ENCODE data around the gene CCDC14.
"Not testable (repeated sequence)": the region's sequence is repeated elsewhere in the genome, so short reads cannot be mapped to it uniquely, and the experiment has no call there.

CCDC14 gene

DNA sequence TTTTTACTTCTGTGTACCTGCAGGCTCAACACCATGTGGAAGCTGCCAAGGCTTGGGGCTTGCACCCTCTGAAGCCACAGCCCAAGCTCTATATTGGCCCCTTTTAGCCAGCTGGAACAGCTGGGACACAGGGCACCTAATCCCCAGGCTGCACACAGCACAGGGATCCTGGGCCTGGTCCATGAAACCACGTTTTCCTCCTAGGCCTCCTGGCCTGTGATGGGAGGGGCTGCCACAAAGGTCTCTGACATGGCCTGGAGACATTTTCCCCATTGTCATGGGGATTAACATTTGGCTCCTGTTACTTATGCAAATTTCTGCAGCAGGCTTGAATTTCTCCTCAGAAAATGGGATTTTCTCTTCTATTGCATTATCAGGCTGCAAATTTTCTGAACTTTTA is 70.0 kb downstream of the CCDC14 start:
- DNase-seq: not testable (repeated sequence)

GRCh38 chr3:123890162-123890561 is 70.9 kb downstream of the CCDC14 start:
- DNase-seq: not testable (repeated sequence)

GRCh38 chr3:123884993-123885392 is 76.0 kb downstream of the CCDC14 start:
- DNase-seq: no peak

DNA sequence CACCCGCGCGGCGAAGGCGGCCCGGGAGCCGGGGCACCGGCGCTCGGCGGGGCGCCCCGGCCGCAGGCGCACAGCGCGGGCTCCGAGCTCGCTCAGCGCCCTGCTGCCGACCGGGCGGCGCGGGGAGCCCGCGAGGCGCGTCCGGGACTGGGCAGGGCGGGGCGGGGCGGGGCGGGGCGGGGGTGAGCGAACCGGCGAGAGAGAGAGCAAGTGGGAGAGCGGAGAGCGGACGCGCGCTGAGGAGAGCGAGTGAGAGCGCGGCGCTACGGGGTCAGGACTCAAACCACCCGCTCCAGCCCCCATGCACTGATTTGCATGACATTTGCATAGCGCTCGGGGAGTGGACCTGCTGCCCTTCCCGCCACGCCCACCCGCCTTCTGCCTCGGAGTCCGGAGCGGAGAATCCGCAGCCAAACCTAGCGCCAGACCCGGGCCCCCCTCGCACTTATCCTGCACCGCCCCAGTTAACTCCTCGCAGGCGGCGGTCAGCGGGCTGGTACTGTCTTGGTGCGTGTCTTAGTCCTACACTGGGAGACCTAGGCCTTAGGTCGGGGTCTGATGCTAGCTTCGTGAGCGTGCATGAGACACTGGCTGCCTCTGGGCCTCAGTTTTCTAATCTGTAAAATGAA is 76.7 kb downstream of the CCDC14 start, which contains the start of gene MYLK:
TSS of gene MYLK (minus strand) at position 130 of the 629 bp plus-strand sequence. CDS start 90,491 bp downstream, outside the sequence.
- no peak for DNase-seq

DNA sequence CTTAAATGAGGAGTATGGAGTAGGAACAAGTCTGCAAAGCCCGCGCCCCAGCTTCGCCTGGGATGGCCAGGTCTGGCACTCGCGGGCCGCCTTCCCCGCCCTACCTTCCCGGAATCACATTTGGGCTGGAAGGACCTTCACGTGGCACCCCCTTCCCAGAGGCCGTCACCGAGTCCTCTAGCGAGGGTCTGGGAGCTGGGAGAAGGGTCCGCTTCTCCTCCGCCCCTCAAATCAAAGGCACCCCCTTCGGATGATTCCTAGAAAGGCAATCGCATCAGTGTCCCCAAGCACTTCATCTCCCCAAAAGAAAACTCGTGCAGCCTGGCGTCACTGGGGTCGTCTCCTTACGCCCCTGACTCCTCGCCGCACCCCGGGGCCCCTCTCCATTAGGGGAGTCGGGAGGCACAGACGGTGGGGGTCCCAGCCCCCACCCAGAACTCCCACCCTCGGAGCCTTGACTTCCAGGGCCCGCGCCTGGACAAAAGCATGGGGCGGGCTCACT is 77.3 kb downstream of the CCDC14 start:
- no peak for DNase-seq

- no peak for DNase-seq
Measured at GRCh38 chr3:123883111-123883510, 77.9 kb downstream of the CCDC14 start.

DNA sequence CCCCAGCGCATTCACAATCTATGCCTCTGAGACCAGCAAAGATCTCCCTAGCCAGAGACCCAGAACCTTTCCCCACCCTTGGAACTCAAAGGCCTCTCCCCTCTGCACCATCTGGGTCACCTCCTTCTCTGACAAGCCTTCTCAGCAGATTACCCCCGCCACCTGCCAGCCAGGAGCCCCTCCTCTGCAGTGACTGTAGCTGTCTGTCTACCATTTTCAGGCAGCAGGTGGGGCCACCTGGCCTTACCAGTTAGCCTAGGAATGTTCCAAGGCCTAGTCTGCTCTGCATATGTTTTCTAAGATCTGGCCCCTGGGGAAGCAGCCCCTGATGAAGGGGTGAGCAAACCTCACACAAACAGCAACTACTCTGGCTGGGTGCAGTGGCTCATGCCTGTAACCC is 79.3 kb downstream of the CCDC14 start:
- DNase-seq: no peak

DNA sequence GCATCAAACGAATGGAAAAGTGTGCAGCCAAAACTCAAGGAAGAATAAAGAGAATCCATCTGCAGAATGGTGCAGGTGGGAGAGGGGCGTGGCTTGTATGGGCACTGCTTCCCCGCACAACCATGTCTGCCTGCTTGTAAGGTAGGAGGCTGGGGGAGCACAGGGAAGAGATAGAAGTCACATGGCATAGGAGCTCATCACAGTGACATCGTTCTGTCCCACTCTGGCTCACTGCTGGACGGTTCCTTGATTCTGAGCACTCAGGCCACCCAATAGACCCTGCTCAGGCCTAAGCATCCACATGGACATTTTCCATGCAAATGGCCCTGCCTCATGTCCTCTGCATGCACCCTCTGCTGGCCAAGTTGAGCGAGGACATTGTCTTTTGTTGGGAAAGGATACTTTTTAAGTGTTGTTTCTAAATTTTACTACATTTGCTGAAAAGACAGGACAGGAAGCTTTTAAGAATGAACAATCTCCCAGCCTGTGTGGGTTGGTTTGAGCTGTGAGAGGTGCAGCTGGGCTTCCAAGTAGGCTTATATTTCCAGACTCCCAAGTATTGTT is 79.9 kb downstream of the CCDC14 start:
- DNase-seq: no peak

- no peak for DNase-seq
Measured at GRCh38 chr3:123878807-123879206, 82.2 kb downstream of the CCDC14 start.

- no peak for DNase-seq
Measured at GRCh38 chr3:123877965-123878364, 83.1 kb downstream of the CCDC14 start.

GRCh38 chr3:123877466-123877865 is 83.6 kb downstream of the CCDC14 start:
- DNase-seq: no peak

- no peak for DNase-seq
Measured at GRCh38 chr3:123876858-123877257, 84.2 kb downstream of the CCDC14 start.

DNA sequence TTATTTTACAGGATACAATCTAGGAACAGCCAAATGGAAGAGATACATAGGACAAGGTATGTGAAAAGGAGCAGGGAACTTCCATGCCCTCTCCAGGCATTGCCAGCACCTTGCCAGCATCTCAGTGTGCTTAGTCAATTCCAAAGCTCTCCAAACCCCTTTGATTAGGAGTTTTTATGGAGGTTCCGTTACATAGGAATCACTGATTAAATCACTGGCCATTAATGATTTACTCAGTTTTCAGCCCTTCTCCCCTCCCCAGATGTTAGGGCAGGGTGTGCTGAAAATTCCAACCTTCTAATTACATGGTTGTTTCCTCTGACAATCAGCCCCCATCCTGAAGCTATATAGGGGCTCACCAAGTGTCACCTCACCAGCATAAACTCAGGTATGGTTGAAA is 88.4 kb downstream of the CCDC14 start:
- no peak for DNase-seq

DNA sequence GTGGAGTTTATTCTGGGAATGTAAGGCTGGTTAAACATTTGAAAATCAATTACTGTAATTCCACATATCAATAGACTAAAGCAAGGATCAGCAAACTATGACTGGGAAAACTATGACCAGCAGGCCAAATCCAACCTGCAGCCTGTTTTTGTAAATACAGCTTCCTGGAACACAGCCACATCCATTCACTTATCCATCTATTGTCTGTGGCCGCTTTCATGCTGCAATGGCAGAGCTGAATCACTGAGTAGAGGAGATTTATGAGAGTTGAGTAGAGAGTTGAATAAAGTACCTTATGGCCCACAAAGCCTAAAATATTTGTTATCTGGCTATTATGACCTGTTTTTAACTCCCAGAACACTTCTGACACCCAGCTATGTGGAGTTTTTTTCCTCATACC is 89.1 kb downstream of the CCDC14 start:
- DNase-seq: no peak

DNA sequence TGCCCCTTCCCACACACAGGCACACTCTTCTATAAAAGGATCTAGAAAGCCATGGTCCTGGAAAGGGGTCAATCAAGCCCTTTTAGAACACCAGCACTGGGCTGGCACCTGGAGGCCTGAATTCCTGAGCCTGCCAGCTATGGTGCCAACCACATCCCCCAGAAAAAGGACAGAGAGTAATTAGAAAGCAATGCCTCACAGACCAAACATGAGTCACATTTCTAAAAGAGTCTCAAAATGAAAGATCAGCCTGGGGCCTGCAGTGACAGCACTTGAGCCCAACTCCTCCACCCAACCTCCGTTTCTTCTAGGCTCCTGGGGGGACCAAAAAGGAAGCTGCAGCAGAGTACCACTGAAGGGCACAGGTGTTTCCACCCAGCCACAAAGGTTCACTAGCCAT is 91.0 kb downstream of the CCDC14 start:
- DNase-seq: no peak

DNA sequence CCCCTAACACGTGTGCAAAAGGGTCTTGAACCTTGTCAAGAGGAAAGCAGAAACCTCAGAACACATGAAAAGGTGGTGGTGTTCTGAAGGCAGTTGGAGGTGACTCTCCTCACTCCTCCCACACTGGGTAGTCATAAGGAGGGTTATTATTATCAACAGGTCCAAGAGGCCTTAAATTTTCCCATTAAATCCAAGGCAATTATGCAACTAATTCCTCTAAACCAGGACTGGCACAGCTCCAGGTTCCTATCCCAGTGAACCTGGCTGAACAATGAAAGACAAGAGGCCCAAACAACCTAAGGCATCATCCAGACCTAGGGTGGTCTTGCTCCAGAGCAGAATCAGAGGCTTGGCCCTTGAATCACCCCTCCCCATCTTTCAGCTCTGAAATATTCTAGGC is 91.9 kb downstream of the CCDC14 start:
- no peak for DNase-seq

DNA sequence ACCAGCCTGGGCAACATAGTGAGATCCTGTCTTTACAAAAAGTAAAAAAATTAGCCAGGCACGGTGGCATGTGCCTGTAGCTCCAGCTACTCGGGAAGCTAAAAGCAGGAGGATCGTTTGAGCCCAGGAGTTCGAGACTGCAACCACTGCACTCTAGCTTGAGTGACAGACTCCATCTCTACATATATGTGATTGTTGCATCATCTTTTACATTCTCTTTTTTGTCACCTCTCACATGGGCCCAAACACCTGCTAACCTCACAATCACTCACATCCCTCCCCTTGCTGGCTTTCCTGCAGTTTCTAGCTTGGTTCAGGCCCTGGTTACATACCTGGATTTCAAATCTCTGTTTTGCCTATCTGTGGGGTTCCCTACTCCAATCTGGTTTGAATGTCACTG is 96.3 kb downstream of the CCDC14 start:
- no peak for DNase-seq
